ENCODE data around the gene PLCB1.
"Not testable (repeated sequence)": the region's sequence is repeated elsewhere in the genome, so short reads cannot be mapped to it uniquely, and the experiment has no call there.

DNA sequence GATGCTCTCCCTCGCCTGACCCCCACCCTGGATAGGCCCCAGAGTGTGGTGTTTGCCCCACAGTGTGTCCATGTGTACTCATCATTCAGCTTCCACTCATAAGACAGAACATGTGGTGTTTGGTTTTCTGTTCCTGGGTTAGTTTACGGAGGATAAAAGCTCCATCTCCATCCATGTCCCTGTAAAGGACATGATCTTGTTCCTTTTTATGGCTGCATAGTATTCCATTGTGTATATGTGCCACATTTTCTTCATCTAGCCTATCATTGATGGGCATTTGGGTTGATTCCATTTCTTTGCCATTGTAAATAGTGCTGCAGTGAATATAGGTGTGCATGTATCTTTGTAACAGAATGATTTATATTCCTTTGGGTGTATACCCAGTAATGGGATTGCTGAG is 218.2 kb downstream of the PLCB1 start:
- TF ChIP-seq, protein P1, sequence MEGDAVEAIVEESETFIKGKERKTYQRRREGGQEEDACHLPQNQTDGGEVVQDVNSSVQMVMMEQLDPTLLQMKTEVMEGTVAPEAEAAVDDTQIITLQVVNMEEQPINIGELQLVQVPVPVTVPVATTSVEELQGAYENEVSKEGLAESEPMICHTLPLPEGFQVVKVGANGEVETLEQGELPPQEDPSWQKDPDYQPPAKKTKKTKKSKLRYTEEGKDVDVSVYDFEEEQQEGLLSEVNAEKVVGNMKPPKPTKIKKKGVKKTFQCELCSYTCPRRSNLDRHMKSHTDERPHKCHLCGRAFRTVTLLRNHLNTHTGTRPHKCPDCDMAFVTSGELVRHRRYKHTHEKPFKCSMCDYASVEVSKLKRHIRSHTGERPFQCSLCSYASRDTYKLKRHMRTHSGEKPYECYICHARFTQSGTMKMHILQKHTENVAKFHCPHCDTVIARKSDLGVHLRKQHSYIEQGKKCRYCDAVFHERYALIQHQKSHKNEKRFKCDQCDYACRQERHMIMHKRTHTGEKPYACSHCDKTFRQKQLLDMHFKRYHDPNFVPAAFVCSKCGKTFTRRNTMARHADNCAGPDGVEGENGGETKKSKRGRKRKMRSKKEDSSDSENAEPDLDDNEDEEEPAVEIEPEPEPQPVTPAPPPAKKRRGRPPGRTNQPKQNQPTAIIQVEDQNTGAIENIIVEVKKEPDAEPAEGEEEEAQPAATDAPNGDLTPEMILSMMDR (optimal IDR thresholded peaks at IDR 0.05 in 1 of 3, IDR thresholded peaks at IDR 0.05 in 1 of 3, conservative IDR thresholded peaks at IDR 0.05 in 1 of 3; ENCODE audit: extremely low read depth in 1 of 3, insufficient read depth in 2 of 3, low read length in 3 of 3) = not testable (repeated sequence)
- not testable (repeated sequence) for TF ChIP-seq EZH2 (IDR thresholded peaks at IDR 0.05; ENCODE audit: low read length)

Measured in keratinocyte (primary cell).